Omental fat pad (tissue), 4 donors: ENCODE data around the gene DNAJC11. TPM values are rescaled to one million over a fixed set of nuclear protein-coding genes. Genes with fewer than 3 reads are reported as not detected.
"Not testable (repeated sequence)": the region's sequence is repeated elsewhere in the genome, so short reads cannot be mapped to it uniquely, and the experiment has no call there.

Experiments used
- ATAC-seq: fragments of 150-250 bp; one replicate; pipeline ENCODE4 v1.9.1; 2016; ENCODE audit warnings: mild to moderate bottlenecking, moderate library complexity; ENCODE audit not compliant: low FRiP score
- DNase-seq: peaks from one replicate; pipeline ENCODE4 v3.0.0-alpha.2; 2019; ENCODE audit warnings: low spot score
- total RNA-seq, 4 donors: library from RNA; depleted of rRNA; stranded (reverse); fragments of >200 nt; gene quantifications; one replicate each; pipeline ENCODE4 v1.1.0, GENCODE V29; 2016
- TF ChIP-seq, protein P1 (sequence below), 3 donors: fragments of 450-650 bp; IDR thresholded peaks; one replicate each; pipeline ENCODE4 v1.5.1; 2016 to 2017; ENCODE audit warnings: antibody characterized with exemption in 3 of 3, mild to moderate bottlenecking in 3 of 3, moderate library complexity in 2 of 3

Gene DNAJC11
- total RNA-seq, 4 donors from 2014 or later: 26.2 to 50.9 (median 30.5) TPM

DNA sequence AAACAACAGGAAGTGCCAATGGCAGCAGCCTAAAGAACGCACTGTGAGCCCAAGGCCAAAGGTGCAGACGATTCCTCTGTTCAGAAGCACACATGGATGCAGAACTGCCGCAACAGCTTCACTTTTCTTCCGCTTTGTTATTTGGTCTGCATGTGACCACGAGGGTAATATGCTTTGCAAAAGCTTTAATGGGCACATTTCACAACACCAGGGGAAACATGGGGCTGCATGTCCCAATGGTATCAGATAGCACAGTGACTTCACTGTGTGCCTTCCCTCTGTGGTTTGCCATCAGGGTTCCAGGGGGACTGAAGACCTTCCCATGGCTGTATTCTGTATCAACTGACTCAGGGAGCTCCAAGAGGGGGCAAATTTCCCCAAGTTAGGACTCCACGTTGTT is 48.6 kb downstream of the DNAJC11 start:
- TF ChIP-seq, protein P1, sequence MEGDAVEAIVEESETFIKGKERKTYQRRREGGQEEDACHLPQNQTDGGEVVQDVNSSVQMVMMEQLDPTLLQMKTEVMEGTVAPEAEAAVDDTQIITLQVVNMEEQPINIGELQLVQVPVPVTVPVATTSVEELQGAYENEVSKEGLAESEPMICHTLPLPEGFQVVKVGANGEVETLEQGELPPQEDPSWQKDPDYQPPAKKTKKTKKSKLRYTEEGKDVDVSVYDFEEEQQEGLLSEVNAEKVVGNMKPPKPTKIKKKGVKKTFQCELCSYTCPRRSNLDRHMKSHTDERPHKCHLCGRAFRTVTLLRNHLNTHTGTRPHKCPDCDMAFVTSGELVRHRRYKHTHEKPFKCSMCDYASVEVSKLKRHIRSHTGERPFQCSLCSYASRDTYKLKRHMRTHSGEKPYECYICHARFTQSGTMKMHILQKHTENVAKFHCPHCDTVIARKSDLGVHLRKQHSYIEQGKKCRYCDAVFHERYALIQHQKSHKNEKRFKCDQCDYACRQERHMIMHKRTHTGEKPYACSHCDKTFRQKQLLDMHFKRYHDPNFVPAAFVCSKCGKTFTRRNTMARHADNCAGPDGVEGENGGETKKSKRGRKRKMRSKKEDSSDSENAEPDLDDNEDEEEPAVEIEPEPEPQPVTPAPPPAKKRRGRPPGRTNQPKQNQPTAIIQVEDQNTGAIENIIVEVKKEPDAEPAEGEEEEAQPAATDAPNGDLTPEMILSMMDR (IDR thresholded peaks at IDR 0.05): no peak
- DNase-seq (no peak), ATAC-seq (no peak)

DNA sequence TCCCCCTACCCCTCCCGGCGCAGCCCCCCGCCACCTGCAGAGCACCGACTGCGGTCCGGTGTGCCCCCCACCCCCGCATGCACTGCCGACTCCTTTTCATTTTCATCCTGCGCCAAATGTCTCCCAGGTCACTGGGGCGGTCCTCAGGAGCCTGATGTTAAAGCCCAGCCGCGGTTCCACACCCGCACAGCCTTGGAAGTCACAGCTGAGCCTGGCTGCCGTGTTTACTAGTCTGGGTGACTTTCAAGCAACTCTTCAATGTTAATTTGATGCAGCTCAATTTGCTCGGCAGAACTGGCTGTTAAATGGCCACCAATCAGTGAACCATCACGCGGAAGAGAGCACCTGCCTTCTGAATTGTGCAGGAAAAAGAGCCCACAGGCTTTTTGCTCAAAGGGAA is 49.7 kb downstream of the DNAJC11 start:
- TF ChIP-seq, protein P1 (IDR thresholded peaks at IDR 0.05): no peak
- ATAC-seq (no peak), DNase-seq (no peak)

DNA sequence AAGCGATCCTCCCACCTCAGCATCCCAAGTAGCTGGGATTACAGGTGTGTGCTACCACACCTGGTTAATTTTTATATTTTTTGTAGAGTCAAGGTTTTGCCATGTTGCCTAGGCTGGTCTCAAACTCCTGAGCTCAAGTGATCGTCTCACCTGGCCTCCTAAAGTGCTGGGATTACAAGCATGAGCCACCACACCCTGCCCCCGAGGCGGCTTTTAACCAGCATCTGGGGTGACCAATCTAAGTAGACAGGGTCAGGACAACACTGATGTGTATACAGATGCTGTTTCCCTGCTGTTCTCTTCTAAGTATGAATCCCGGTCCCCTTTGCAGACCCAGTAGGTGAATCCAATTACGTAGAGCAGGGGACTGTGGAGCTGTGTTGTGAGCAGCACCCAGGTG is 53.1 kb downstream of the DNAJC11 start:
- ATAC-seq: no peak
- TF ChIP-seq, protein P1 (IDR thresholded peaks at IDR 0.05): no peak
- DNase-seq: no peak

DNA sequence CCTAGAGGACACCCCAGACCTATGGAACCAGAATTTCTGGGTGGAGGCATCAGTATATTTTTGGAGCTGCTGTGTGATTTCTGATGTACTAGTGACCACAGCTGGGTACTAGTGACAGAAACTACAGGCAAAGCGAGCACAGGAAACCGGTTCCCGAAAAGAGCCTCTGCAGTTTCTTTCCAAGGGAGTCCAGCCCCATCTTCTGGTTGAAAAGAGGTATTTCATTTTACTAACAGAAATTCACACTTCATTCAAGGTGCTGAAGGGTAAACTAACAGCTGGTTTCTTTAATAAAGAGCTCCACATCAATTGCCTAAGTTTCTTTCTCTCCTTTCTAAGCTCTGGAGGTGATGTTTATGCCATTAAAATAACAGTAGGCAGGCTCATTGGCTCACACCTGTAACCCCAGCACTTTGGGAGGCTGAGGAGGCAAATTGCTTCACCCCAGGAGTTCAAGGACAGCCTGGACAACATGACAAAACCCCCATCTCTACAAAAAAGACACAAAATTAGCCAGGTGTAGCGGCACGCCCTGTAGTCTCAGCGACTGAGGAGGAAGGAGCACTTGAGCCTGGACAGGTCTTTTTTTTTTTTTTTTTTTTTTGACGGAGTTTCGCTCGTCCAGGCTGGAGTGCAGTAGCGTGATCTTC is 55.0 kb downstream of the DNAJC11 start:
- ATAC-seq (no peak), DNase-seq (no peak)
- TF ChIP-seq, protein P1 (IDR thresholded peaks at IDR 0.05): no peak

DNA sequence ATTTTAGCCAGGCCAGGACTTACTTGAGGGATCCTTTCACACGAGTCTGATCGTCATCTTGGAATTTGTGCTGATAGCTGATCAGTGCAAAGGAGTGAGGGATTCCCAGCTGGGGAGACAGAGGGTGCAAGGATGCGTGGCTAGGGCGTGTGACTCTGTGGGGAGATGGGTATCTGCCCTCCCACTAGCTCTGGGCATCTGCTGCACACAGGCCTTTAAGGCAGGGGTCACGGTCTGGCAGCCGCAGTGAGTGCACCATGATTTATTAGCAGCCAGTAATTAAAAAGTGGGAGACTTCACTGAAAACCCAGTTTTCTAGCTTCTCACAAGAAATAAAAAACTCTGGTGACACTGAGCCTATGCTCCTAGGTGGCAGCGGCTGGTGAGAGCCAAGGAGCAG is 56.6 kb downstream of the DNAJC11 start:
- DNase-seq (no peak), ATAC-seq (no peak)
- TF ChIP-seq, protein P1 (IDR thresholded peaks at IDR 0.05): no peak

DNA sequence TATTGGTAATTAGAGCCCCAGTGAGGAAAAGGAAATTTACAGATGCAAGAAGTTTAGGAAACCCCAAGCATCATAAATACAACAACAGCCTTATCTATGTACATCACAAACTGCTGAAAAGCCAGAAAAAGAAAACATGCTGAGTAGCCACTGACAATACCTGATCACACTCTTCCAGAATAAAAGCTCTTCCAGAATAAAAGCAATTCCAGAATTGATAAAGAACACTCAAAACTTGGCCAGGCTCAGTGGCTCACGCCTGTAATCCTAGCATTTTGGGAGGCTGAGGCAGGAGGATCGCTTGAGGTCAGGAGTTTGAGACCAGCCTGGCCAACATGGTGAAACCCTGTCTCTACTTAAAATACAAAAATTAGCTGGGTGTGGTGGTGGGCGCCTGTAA is 60.7 kb downstream of the DNAJC11 start:
- not testable (repeated sequence) for ATAC-seq

DNA sequence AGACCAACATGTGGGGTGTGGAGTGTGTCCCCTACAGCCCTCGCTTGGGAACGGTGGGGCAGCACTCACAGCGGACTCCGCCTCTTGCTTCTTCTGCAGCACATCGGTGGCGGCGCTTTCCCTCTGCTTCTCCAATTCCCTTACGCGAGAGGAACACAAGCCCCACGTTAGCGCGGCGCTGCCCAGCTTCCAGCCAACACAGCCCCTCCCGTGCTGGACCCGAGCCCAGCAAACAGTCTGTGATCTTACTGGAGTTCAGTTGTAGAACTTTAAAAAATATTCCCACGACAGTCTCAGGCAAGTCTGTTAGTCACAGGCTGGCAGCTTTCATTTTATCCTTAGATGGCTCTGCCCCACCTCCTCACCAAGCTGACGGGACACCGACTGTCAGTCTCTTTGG is 63.4 kb downstream of the DNAJC11 start:
- TF ChIP-seq, protein P1 (IDR thresholded peaks at IDR 0.05): no peak
- ATAC-seq (peak; percentile 38), DNase-seq (no peak)

More for the DNA sequence above, 60.7 kb downstream of the DNAJC11 start:
- DNase-seq: not testable (repeated sequence)
